ENCODE measurements around the gene METTL26.

The METTL26 gene

DNA sequence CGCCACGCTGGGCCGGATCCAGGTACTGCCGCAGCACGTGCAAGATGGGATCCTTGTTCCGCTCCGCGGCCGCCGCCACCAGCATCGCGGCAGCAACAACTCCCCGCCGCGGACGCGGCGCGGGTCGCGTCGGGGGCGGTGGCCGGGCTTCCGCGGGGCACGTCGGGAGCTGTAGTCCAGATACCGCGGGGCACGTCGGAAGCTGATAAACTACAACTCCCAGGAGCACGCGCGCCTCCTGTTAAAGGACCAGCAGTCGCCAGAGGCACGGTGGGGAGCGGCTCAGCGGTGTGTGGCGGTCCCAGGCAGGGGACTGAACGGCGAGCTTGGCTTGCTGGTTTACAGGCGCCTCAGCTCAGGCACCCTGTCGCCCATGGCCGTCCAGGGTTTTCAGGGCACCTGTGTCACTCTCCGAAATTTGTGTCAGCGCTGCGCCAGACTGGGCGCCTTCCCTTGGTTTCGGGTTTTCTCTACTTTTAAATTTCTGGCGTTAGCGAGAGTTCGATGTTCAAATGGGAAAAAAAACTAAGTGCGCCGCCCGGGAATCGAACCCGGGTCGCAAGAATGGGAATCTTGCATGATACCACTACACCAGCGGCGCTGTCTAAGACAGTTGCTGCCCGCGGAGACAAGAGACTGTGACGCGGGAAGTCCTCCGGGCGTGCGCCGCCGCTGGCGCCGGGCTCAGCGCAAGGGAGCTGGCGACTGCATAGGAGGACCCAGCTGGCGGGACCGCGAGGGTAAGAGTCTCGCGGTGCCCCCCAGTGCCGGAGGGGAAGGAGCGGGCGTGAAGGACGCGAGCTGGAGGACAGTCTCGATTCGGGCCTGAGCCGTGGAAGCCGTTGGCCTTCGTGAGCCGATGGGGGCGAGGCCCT, at the start of gene METTL26:
Gene METTL26, minus strand, starts transcription at position 100 of the 875 bp plus-strand sequence. Its CDS starts 15 bp downstream, at position 85.
- DNase-seq (ENCODE audit: low spot score) = peak; percentile 95

DNA sequence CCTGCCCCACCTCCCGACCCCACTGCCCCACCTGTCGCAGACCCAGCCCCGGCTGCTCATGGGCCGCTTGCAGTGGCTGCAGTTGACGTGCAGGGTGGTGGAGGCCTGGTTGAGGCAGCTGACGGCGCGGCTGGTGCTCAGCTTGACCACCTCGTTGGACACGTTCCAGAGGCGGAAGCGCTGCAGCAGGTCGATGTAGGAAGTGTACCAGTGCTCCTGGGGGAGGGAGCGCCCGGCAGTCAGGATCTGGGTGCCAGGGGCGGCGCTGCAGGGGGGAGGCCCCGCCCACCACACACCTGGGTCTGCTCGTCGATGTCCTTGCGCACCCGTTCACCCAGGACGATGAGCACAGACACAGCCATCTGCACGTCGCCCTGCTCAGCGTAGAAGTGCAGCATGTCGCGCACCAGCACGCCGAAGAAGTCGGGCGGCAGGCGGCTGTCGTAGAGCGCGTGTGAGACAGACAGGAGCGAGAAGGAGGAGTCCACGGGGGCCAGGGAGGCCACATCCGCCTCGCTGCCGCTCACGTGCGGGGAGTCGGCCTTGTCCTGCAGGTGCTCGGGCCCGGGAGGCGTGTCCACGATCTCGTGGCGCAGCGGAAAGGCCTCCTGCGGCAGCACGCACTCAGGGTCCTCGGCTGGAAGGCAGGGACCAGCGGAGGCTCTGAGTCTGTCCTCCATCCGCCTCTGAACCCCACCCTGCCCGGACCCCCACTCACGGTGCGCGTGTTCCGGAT, 49.0 kb upstream of the METTL26 start:
- DNase-seq (ENCODE audit: low spot score) = no peak

DNA sequence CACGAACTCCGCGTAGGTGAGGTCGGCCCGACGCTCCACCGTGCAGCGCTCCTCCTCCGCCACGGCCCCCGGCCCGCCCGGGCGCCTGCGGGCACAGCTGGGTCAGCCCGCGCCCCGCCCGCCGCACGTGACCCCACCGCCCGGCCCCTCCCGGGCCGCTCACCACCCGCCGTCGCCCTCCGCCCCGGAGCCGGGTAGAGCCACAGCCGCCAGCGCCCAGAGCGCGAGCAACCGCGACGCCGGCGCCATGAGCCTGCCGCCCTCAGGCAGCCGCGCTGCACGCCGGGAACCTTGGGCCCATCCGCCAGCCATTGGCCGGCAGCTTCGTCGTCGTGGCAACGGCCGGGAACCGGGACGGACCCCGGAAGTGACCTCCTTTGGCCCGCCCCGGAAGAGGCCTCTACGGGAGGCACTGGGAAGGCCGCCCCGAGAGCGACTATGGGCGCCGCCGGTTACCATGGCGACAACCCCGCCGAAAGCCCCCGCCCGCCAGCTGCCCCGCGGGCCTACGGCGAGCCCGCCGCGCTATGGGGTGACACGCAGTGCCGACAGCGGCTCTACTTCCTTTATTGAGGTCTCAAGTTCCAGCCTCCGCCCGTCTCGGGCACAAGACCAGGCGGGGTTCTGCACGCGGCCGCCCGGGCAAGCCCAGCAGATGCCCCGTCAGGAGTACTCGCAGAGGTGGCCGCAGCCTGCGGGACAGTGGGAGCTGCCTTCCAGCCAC, 48.1 kb upstream of the METTL26 start, which contains the start of gene JMJD8:
Gene JMJD8, minus strand, starts transcription at position 264 of the 724 bp plus-strand sequence. Its CDS starts 15 bp downstream, at position 249.
- DNase-seq (ENCODE audit: low spot score) = peak; percentile 98

DNA sequence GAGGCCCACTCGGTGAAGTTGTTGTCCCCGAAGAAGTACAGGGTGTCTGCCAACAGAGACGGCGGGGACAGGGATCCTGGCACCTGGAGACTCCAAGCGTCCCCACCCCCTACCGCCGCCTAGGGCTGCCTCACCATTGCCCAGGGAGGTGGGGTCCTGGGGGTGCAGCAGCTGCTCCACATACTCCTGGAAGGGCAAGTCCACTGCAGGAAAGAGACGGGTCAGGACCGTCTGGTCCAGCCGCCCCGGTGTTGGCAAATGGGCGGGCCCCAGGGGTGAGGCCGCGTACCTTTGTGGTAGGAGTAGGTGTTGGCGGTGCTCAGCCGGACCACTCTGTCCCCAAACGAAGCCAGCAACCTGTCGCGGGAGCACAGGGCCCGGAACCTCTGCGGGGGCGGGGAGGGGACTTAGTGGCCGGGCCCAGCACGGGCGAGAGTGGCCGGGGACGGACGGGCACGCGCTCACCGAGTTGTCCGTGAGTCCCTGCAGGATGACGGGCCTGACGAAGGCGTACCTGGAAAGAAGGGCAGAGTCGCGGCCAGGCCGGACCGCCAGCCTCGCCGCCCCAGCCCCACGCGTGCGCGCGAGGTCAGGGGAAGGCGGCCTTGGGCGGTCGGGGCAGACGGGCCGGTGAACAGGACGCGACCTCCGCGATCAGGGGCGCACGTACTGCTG, 47.4 kb upstream of the METTL26 start:
- no peak for DNase-seq (ENCODE audit: low spot score)

DNA sequence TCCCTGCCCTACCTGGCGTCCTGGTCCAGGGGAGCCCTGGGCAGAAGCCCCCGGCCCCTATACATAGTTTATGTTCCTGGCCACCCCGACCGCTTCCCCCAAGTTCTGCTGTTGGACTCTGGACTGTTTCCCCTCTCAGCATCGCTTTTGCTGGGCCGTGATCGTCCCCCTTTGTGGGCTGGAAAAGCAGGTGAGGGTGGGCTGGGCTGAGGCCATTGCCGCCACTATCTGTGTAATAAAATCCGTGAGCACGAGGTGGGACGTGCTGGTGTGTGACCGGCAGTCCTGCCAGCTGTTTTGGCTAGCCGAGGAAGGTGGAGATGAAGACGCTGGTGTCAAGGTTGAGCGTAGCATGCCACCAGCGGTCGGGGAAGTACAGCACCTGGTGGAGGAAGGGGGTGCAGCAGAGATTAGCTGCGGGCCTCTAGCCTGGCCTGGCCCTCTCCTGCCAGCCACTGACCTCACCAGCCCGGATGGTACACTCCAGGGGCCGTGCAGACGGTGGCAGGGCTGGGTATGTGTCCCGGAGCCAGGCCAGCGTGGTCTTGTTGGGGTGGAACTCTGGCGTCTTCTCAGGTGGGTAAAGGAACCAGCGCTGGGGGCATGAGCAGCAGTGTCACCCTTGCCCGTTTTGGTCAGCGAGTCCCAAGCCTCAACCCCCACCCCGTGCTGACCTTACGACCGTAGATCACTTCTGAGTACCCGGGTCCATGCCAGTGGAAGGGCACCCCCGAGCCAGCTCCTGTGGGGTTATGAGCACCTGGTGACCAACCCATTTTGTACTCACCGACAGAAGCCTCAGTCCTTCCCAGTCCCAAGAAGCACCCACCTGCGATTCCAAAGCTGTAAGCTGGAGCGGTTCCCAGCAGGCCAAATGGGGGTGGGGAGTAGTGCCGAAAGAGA, 46.6 kb upstream of the METTL26 start:
- no peak for DNase-seq (ENCODE audit: low spot score)

DNA sequence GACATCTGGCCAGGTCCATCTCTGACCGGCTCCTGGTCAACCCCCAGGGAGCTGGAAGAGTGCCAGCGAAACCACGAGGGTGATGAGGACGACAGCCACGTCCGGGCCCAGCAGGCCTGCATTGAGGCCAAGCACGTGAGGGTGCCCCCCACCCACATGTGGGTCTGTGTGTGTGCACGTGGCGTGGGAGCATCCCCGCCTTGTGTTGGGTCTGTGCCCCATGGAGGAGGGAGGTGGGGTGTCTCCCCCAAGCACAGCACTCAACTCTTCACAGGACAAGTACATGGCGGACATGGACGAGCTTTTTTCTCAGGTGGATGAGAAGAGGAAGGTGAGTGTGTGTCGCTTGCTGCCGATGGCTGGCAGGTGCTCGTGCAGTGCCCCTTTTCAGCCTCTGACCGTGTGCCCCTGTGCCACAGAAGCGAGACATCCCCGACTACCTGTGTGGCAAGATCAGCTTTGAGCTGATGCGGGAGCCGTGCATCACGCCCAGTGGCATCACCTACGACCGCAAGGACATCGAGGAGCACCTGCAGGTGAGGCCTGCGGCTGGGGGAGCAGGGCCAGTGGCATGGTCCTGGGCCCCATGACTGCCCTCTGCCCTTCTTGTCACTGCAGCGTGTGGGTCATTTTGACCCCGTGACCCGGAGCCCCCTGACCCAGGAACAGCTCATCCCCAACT, 45.8 kb upstream of the METTL26 start:
- DNase-seq (ENCODE audit: low spot score) = no peak

DNA sequence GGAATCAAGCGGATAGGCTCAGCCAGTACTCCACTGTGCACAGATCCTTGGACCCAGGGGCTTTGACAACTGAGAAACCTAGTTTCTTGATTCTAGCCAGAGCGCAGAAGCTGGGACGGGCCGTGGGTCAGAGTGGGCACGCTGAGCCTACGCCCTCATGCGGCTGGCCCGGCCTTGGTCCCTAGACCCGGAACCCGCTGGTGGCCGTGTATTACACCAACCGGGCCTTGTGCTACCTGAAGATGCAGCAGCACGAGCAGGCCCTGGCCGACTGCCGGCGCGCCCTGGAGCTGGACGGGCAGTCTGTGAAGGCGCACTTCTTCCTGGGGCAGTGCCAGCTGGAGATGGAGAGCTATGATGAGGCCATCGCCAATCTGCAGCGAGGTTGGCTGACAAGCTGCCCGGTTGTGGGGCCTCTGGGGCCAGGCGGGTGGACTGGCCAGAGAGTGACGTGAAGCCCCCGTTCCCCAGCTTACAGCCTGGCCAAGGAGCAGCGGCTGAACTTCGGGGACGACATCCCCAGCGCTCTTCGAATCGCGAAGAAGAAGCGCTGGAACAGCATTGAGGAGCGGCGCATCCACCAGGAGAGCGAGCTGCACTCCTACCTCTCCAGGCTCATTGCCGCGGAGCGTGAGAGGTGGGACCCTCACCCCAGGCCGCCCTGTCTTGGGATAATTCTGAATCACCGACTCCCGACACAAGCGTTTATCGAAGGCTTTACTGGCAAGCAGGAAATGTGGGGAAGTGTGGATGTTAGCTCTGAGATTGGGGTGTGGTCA, 45.1 kb upstream of the METTL26 start:
- peak; percentile 29 for DNase-seq (ENCODE audit: low spot score)

DNA sequence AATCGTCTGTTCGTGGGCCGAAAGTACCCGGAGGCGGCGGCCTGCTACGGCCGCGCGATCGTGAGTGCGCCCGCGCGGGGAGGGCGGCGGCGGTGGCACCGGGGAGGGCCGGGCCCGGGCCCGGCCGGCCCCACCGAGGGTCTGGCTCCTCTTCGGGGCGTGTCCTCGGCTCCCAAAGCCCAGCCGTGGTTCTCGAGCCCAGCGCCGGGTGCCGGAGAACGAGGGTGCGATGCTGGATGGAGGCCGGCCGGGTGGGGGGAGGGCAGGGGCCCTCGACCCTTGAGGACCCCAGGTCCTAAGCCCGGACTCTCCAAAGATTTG, 44.5 kb upstream of the METTL26 start:
- peak; percentile 37 for DNase-seq (ENCODE audit: low spot score)

DNA sequence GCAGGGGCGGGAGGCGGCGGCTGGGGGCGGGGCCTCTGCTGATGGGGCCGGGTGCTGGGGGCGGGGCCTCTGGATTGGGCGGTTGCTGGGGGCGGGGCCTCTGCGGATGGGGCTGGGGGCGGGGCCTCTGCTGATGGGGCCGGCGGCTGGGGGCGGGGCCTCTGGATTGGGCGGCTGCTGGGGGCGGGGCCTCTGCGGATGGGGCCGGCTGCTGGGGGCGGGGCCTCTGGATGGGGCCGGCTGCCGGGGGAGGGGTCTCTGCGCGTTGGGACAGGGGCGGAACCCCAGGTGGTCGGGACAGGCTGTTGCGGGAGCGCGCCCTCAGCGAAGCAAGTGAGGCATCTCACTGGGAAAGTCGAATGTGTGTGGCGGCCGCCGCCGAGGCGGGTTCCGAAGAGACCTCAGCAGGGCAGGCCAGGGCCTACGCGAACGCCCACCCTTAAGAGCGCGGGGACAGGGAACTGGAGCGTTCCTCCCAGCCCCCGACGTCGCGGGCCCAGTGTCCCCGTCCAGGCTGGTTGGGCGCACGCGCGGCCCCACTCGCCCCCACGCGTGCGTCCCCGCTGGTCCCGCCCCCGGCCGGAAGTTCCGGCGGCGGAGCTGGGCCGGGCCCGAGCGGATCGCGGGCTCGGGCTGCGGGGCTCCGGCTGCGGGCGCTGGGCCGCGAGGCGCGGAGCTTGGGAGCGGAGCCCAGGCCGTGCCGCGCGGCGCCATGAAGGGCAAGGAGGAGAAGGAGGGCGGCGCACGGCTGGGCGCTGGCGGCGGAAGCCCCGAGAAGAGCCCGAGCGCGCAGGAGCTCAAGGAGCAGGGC, 43.9 kb upstream of the METTL26 start, which contains the start of gene STUB1:
Gene STUB1, plus strand, starts transcription at position 597 of the 811 bp plus-strand sequence. Its CDS starts 116 bp downstream, at position 713.
- peak; percentile 96 for DNase-seq (ENCODE audit: low spot score)

DNA sequence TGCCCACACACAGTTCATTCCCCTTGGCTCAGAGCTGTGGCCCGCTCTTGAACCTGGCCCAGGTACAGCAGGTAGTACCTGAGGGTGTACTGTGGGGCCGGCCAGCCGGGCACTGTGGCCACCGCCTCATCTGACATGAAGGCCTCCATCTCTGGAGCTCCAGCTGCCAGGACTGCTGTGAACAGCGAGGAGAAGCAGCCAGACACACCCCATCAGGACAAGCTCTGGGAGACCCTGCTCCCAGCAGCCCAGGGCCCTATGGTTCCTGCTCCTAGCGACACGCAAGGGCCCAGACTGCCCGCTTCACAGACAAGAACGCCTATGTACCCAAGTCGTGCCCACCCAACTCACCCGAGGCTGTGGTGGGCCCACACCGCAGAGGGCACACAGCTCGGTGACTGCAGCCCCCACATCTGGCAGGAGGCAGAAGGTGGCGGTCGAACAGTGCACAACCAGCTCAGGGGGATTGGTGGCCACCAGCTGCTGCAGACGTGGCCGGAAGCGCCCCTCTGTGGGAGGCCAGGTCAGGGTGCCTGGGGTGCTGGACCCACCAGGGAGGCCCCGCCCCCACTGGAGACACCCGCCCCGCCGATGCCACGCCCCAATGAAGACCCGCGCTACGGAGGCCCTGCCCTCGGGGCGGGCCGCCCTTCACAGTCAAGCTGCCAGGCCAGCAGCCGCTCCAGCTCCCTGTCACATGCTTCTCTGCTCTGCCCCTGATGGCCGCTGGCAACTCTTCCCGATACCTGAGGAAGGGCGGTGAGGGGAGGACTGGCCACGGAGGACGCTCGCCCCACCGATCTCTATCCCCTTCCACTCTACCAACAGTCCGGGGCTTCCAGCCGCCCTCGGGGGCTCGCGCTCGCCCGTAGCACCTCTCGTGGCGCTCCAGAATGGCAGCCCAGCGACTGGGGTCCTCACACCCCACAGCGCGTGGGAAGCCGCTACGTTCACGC, 43.0 kb upstream of the METTL26 start:
- DNase-seq (ENCODE audit: low spot score) = peak; percentile 73

DNA sequence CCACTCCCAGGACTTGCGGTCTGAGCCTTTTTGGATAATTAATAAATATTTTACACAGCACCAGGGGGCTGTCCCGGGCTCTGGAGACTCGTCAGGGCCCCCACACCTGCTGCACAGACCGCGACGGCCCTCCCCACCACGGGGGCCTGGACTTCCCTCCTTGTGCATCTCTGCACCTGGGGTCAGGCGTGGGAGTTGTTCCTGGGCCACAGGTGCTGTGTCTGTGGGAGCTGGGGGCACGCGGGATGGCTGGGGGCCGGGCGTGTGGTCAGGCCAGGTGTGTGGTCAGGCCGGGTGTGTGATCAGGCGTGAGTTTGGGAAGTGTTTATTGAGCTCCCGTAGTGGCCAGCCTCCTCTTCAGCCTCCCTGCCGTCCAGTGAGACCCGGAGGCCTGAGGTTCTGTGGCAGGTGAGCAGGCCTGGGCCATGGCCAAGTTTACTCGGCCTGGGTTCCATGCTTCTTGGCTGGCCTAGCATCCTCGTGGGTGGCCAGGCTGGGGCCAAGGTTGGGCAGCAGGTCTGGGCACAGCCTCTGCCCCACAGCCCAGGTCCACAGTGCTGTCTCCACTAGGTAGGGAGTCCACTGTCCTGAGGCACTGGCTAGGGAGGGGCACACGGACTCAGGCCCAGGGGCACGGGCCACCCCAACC, 42.2 kb upstream of the METTL26 start:
- no peak for DNase-seq (ENCODE audit: low spot score)

DNA sequence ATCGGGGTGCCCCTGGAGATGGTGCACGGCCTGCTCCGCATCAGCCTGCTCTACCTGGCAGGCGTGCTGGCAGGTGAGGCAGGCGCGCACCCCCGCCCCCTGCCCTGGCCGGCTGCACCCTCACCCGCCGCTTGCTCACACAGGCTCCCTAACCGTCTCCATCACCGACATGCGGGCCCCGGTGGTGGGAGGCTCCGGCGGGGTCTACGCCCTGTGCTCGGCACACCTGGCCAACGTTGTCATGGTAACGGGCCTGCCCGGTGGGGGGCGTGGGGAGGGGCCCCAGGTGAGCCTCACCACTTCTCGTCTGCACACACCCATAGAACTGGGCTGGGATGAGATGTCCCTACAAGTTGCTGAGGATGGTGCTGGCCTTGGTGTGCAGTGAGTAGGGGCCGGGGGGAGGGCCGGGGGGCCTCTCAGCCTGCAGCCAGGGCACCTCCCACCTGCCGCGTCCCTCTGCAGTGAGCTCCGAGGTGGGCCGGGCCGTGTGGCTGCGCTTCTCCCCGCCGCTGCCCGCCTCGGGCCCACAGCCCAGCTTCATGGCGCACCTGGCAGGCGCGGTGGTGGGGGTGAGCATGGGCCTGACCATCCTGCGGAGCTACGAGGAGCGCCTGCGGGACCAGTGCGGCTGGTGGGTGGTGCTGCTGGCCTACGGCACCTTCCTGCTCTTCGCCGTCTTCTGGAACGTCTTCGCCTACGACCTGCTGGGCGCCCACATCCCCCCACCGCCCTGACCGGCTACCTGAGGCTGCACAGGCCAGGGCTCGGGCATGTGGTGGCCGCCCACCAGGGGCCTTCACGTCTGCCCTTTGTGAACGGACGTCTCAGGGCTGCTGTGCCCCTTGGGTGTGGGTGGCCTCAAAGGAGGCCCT, 41.4 kb upstream of the METTL26 start:
- no peak for DNase-seq (ENCODE audit: low spot score)

DNA sequence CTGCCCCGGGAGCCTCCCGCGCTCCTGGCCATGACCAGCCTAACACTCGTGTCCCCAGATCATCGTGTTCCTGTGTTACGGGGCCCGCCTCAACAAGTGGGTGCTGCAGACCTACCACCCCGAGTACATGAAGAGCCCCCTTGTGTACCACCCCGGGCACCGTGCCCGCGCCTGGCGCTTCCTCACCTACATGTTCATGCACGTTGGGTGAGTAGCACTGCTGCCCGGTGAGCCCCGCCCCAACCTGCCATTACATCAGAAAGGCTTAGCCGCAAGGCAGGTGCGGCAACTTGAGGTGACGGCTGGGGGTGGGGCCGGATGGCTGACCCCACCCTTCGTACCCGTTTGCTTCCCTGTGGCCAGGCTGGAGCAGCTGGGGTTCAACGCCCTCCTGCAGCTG, 40.8 kb upstream of the METTL26 start:
- no peak for DNase-seq (ENCODE audit: low spot score)

DNA sequence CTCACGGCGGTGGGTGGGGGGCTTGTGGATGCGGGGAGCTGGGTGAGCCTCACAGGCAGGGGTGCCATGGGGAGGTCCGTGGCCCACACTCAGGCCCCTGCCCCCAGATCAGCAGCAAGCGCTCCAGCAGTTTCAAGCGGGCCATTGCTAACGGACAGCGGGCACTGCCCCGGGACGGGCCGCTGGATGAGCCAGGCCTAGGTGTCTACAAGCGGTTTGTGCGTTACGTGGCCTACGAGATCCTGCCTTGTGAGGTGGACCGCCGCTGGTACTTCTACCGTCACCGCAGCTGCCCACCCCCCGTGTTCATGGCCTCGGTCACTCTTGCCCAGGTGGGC, 40.4 kb upstream of the METTL26 start:
- no peak for DNase-seq (ENCODE audit: low spot score)

DNA sequence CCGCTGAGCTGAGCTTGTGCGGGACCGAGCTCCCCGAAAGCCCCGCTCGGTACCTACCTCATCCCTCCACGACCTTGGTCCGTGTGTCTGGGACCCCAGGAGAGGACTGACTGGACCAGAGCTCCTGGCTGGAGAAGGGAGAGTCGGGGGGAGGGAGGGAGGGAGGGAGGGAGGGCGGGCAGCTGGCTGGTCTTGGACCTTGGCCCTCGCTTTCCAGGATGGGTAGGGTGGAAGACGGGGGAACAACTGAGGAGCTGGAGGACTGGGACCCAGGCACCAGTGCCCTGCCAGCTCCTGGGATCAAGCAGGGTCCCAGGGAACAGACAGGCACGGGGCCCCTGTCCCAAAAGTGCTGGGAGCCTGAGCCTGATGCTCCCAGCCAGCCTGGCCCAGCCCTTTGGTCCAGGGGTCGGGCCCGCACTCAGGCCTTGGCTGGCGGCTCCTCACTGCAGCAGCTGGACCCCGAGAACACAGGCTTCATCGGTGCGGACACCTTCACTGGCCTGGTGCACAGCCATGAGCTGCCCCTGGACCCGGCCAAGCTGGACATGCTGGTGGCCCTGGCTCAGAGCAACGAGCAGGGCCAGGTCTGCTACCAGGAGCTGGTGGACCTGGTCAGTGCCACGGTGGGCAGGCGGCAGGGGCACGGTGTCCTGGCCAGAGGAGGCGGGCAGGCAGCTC, 39.9 kb upstream of the METTL26 start:
- peak; percentile 18 for DNase-seq (ENCODE audit: low spot score)

Data from GM03348 (cell line).